GM19463 (cell line): ENCODE measurements around the gene PIGN.
"Not testable (repeated sequence)": the region's sequence is repeated elsewhere in the genome, so short reads cannot be mapped to it uniquely, and the experiment has no call there.

Source experiments
- ATAC-seq: cut with Tn5 transposase; IDR thresholded peaks from one replicate; pipeline ENCODE4 v1.9.1; 2021; ENCODE audit warnings: mild to moderate bottlenecking, moderate library complexity; ENCODE audit not compliant: unreplicated experiment

The PIGN gene

DNA sequence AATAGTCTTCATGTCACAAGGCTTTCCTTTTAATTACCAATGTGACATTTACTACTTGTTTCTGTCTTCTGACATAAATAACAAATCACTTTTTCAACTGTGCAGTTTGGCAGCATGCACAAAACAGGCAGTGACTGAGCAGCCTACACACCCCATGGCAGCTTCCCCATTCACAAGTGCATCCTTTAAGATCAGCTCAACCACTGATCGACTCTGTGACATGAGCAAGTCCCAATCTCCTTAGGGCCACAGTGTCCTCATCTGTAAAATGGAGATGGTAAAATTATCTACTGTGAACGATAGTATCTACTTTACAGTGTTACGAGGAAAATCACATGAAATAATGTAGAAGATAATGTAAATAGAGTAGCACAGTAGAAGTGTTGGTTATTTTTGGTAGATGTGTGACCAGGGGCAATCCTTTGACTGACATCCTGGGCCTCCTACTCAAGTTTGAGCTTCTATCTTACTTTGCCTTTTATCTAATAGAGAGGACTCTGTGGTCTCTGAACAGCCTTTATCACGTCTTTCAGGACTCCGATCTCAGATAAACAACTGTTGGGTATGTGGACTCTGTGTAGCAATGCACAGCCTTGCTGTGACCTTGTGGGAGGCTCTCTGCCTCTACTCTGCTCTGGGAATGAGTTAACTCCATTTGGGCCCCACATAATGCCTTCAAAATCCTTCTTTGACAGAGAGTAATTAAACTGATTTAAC, 120.6 kb downstream of the PIGN start:
- no peak for ATAC-seq

DNA sequence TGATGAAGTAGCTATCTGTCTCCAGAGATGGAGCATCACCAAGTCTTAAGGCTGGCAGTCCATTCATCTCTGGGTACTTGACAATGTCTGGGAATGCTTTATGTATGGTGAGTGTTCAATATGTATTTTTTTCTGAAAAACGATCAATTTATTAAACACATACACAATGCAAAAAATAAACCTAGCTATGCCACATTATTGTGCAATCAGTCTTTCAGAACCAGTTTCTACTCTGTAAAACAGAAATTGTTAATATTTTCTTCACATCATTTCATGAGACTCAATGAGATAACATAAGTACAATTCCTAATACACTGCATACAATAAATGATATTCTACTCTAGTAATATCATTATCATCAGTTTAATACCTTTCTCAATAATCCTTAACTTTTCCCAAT, 122.5 kb downstream of the PIGN start:
- ATAC-seq, result no peak

DNA sequence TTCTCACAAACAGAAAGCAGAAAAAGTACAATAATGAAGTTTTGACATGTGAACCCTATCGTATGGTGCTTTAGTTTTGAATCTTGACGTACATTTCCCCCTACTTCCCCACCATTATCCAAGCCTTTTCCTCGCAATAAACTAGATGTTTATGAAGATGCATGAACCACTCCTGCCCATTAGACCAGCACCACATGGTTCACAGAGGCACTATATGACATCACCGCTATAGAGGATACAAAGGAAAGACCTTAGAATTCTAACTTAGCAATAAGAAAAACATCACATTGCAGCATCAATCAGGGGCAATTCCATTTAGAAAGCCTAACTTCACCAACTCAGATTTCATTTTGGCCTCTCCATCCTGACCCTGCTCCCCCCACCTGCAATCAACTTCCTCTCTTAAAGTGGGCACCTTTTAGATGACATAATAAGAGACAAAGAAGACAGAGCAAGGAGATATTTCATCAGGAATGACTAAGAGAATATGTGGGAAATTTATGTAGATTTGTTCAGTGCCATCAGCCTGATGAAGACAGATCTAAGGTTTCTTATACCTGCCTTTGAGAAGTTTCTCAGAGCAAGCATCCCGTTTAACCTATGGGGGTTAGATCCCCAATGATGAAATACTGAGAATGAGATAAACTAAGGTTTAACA, 124.9 kb downstream of the PIGN start:
- no peak for ATAC-seq

DNA sequence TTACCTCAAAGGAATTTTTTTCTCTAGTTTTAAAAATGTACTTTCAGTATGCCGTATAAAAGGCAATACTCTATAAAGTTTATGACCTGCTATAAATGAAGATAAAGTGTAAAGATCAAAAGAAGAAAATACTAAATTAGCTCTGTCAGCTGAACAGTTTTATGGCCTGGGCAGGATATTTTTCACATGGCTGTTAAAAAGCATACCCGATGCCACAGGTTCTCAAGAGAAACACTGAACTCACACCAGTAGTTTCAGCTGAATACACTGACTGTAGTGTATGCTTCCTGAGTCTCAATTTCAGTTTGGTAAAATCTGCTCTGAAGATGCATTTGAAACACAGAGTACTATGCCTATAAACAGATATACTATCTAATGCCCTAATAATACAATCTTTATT, 126.0 kb downstream of the PIGN start:
- no peak for ATAC-seq

DNA sequence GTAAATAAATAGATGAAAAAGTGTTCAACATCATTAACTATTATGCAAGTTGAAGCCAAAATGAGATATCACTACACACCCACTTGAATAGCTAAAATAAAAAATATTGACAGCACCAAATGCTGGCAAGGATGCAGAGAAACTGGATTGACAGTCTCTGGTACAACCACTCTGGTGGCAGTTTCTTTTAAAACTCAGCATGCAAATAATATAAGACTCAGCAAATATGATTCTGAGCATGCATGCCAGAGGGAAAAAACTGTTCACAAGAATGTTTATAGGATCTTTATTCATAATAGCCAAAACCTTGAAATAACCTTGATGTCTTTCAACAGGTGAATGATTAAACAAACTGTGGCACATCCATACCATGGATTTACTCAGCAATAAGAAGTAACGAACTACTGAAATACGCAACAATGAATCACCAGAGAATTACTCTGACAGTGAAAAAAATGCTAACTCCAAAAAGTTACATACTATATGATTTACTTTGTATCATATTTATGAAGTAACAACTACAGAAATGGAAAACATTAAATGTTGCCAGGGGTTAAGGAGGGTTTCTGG, 131.8 kb downstream of the PIGN start:
- no peak for ATAC-seq

DNA sequence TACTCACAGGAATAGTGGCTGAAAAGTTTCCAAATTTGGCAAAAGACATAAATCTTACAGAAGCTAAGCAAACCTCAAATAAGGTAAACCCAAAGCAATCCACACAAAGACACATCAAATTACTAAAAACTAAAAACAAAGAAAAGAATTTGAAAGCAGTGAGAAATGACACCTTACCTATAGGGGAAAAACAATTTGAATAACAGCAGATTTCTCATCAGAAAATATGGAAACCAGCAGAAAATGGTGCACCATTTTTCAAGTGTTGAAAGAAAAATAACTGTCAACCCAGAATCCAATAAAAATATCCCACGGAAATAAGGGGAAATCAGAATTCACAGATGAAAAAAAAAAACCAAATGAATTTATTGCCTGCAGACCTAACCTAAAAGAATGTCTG, 138.6 kb downstream of the PIGN start:
- no peak for ATAC-seq

DNA sequence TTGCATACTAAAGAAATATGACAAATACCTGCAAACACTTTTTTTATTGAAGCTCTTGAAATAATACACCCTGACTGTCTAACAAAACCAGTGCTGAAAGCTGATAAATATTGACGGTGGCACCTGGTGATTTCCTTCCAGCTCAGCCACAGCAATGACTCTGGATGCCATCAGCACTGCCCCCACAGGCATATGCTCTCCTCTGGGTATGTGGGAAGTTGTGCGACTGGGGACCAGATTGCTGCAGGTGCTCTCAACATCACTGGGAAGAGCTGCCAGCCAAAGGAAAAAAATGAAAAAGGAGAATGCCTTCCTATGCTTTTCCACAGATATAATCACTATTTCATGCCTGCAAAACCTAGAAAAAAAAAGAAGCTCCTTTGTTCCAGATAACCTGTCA, 141.5 kb downstream of the PIGN start:
- ATAC-seq, result no peak

DNA sequence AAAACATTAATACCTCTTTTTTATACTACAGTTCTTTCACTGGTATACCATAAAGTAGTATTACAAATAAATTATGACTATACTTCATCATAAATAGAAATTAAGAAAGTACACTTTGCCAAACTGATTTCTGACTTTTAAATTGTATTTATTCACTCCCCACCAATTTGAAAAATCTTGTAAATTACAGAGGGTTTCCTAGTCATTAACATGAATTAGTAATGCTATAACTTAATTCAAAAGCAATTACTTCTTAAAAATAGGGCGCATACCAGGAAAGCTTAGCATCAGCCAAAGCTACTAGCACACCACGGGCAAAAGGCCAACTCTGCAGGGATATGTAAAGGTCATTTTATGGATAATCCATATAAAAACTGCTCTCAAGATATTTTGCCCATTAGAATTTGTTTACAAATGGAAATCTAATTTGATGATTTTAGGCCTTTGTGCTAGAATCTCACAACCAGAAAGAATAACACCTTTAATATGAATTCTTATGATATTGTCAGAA, 142.3 kb downstream of the PIGN start:
- ATAC-seq, result no peak

DNA sequence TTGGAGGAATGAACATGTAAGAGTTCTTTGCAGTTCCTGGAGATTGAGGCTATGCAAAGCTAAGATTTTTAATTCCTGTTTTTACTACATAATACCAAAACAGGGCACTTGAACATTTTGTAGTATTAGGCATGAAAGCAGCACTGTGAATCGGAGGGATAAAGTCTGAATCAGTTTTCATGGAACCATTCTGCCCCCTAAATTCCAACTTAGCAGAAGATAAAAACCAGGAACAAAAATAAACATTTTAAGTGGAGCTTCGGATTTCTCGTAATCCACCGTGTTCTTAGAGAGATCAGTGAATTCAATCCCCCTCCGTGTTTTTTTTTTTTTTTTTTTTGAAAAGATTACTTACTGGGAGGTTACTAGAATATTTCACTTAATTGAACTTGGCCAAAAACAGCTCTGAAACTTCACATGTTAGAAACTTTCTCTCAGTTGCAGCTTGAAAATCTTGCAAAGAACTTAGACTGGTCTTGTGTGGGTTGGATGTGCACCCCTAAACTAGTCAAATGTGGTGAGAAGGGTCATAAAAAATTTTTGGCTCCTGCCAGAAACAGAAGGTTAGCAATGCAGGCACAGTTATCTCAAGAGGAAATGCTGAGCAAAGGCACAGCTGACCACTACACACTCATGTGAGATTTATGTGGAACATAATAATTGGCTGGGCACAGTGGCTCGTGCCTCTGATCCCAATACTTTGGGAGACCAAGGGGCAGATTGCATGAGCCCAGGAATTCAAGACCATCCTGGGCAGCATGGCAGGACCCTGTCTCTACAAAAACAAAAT, 148.7 kb downstream of the PIGN start:
- ATAC-seq, result no peak

DNA sequence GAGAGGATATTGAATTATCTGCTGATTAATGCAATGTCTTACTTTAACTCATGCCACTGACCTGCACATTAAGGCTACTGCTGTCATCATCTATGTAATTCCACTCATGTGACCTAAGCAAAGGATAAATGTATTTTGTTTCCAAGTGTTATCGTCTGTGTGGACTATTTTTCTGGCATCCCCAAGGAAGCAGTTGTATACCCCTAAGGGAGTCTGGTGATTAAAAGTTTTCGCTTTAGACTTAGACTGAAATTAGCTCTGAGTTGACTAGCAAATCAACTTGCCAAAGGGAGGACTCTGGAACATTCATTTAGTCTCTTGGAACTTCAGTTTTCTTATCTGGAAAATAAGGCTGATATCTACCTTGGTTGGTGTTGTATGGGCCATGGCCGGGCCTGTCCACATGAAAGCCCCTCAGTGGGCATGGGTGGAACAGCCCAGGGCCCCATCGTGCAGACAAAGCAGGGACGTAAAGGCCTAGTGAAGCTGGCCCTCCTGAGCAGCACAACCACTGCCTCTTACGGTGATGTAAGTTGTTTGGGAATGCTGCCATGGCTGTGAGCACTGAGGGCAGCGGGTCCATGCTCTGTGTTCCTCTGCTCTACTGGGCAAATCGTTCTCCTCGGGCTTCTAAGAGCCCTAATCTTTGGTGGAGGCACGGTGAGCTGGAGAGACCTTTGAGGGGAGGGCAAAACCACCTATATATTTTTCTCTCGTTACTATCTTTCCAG, 149.7 kb downstream of the PIGN start:
- ATAC-seq, result no peak

DNA sequence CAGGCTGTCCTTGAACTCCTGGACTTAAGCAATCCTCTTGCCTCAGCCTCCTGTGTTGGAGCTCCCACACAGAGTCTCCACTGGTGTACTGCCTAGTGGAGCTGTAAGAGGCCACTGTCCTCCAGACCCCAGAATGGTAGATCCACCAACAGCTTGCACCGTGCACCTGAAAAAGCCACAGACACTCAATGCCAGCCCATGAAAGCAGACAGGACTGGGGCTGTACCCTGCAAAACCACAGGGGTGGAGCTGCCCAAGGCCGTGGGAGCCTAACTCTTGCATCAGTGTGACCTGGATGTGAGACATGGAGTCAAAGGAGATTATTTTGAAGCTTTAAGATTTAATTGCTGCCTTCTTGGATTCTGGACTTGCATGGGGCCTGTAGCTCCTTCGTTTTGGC, 152.6 kb downstream of the PIGN start:
- ATAC-seq, result not testable (repeated sequence)

DNA sequence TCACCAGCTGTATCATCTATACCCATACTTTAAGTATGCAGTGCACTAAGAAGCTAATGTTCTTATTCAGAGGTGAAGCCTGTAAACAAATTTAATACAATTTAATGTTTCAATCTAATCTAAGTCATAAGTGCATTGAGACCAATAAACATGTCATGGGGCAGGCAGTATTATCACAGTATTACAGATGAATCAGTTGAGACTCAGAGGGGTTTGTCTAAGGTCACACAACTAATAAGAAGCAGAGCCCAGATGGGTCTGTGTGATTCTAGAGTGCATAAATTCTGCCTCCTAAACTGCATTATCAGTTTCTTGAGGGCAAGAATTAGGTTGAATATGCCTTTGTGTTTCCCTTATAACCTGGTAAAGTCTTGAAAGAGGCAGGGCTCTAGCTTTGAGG, 153.1 kb downstream of the PIGN start:
- no peak for ATAC-seq

DNA sequence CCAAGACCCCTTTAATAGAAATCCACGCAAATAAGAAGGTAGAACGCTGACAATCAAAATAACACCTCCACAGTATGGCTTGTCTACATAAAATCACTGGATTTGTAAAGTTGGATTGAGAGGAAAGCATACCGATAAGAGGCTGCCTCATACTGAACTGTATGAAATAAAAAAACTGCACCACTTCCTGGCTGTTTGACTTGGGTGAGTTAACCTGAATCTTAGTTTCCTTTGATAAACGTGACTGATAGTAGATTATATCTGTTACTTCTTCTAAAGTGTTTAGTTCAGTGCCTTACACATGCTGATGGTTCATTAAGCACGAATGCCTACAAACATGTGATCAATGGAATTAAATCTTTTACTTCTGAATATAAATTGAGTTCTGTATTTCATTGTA, 153.6 kb downstream of the PIGN start:
- no peak for ATAC-seq

DNA sequence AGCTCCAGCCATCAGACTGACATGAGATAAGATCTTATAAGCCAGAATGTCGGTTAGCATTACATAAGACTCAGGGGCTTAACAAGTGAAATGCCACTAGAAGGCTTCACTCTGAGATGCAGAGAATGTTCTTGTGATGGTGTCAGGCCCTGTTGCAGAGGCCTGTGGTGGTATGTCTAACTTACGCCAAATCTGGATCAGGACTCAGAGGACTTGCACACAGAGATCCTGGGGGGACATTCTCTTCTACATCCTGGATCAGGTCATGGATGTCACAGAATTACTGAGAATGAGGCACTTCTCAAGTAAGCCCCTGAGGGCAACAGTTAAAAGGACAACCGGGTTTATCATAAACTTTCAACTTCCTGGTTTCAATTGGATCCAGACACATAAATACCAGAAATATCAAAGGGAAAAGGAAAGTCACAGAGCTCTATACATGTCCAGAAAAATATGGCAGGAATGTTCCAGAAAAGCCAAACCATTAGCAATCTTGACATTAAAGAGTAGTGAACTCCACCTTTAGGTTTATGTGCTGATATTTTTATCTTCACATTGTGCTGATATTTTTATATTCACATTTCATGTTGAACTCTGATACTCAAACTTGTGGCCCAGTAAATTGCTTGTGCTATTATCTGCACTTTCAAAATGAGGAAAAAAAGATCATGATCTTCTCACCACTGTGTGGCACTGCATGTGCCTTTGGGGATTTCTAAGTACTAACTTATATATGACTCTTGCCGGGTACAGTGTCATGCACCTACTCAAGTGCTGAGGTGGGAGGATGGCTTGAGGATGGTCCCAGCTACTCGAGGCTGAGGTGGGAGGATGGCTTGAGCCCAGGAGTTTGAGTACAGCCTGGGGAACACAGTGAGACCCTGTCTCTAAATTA, 156.5 kb downstream of the PIGN start:
- ATAC-seq, result no peak

DNA sequence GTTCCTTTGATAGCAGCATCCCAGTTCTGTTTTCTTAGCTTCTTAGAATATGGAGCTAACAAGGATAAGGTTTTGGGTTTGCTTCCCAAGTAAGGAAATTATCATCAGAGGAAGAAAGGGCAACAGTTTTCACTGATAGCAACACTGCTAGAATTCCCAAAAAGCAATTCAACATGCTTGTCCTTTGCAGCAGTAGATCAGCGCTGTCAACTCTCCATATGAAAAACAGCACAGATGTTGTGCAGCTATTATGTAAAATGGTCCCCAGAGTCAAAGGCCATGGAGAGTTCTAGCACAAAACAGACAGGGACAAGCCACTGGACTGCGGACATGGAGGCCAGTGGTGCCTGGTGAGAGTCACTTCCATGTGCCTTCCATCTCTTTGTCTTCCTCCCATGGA, 158.1 kb downstream of the PIGN start:
- ATAC-seq, result no peak

DNA sequence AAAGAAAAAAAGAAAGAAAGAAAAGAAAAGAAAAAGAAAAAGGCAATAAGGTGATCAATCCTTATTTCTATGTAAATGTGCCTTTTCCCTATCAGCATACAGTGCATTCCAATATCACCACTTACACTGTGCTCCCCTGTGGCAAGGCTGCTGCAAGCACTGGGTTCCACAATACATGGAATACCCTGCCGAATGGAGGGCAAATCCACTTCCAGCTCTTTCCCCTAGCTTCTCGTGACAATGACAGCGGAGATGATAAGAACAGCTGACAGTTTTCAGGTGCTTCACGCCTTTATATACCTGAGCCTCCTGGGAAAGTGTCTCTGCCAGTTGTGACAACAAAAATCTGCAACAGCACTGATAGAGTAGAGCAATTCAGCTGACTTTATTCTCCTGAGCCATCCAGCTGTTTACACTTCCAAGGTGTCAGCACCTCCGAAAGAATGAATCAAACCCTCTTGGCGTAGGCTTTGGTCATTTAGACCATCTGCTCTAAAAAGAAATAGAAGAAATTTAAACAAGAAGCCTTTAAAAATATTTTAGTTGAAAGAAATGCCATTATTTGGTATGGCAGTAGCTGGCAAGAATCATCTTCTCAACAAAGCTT, 158.8 kb downstream of the PIGN start:
- ATAC-seq, result no peak

DNA sequence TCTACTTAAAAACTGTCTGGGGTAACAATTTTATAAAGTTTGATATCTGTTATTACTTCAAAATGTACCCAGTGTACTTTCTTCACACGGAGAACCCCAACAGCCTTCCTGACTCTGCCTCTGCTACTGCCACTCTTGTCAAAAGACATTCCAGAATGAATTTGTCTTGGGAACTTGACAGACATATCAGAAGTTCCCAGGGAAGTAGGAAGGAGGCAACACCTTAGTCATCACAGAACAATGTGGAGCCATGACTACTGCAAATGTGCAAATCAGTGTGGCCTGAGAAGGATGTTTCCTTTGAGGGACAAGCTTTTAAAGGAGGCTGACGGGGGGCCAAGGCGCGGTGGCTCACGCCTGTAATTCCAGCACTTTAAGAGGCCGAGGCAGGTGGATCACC, 160.3 kb downstream of the PIGN start:
- ATAC-seq, result no peak

DNA sequence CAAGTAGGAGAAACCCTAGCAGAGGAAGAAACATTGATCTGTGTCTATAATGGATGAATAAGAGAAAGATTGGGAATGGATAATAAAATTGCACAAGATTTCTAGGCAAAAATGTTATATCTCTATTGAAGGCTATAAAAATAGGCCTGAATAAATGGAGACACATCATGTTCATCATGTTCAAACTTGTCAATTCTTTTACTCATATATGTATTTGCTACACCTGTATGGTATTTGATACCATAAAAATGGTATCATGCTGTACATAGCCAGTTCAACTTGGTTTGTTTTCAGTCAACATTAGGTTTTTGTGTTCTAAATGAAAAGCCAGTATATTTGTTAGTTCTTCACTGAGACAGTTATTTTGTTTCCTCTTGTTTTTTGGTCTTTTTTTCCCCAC, 161.9 kb downstream of the PIGN start:
- ATAC-seq, result no peak

DNA sequence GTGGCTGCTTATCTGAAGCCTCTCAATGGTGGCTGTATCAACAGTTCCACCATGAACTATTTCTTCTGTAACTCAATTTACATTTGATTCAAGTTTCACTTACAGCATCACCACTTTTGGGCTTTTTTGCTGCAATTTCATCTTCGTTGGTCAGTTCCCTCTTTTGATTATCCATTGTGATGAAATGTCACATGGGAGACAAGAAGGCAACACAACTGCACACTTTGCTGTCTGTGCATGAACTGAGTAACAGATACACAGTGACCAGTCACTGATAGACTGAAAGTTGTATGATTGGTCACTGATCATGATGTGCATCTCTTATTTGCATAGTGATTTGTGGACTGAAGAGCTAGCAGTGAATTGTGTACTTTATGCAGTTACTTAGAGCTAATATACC, 163.3 kb downstream of the PIGN start:
- ATAC-seq, result no peak

DNA sequence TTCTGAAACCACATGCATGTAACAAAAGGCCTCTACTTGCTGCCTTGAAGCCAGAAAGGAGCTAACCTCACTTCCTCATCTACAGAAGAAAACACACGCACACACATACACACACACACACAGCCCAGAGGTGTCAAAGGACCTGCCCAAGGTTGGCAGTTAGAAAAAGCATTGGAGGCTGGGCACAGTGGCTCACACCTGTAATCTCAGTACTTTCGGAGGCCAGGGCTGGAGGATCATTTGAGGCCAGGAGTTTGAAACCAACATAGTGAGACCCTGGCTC, 168.2 kb downstream of the PIGN start:
- ATAC-seq, result no peak
